Thymus (tissue), 11 donors: ENCODE measurements around the gene SH3BGRL2. TPM values are rescaled to one million over a fixed set of nuclear protein-coding genes. Genes with fewer than 3 reads are reported as not detected.

Experiments used
- DNase-seq, 9 donors: peaks; one replicate each; pipeline ENCODE4 v3.0.0-alpha.2; 2013; ENCODE audit warnings: low spot score in 9 of 9, low read depth in 6 of 9, missing footprints in 1 of 9
- H3K27ac ChIP-seq, 2 donors: one replicate each; pipeline ENCODE4 v1.5.1; 2013; ENCODE audit warnings: control low read depth in 1 of 2, low read depth in 1 of 2, low read length in 1 of 2, mild to moderate bottlenecking in 1 of 2, moderate library complexity in 1 of 2
- H3K27me3 ChIP-seq, 2 donors: one replicate each; pipeline ENCODE4 v1.5.1; 2013; ENCODE audit warnings: low read length in 1 of 2; ENCODE audit not compliant: control insufficient read depth in 2 of 2, insufficient read depth in 1 of 2
- H3K36me3 ChIP-seq, 2 donors: one replicate each; pipeline ENCODE4 v1.5.1; 2013; ENCODE audit warnings: low read length in 1 of 2, mild to moderate bottlenecking in 1 of 2, moderate library complexity in 1 of 2; ENCODE audit not compliant: control insufficient read depth in 2 of 2, insufficient read depth in 2 of 2
- H3K4me1 ChIP-seq, 2 donors: one replicate each; pipeline ENCODE4 v1.5.1; 2013; ENCODE audit warnings: low read length in 2 of 2; ENCODE audit not compliant: control insufficient read depth in 2 of 2, insufficient read depth in 2 of 2
- H3K4me3 ChIP-seq, 2 donors: one replicate each; pipeline ENCODE4 v1.5.1; 2013; ENCODE audit warnings: low read length in 2 of 2, control low read depth in 1 of 2, mild to moderate bottlenecking in 1 of 2
- H3K9me3 ChIP-seq, 2 donors: one replicate each; pipeline ENCODE4 v1.5.1; 2013; ENCODE audit warnings: low read length in 1 of 2, mild to moderate bottlenecking in 1 of 2; ENCODE audit not compliant: control insufficient read depth in 2 of 2, insufficient read depth in 1 of 2
- WGBS: extraction: QIAGEN DNeasy Blood & Tissue Kit; methylation state at CpG from one replicate; pipeline ENCODE4 v1.1.7; 2013; 5-methylcytosine and 5-hydroxymethylcytosine counted together
- polyA plus RNA-seq: library from polyadenylated mRNA; stranded (reverse); fragments of 200-250 nt; gene quantifications from one replicate; pipeline ENCODE4 v1.2.3, GENCODE V29; 2013
- total RNA-seq: library from RNA; stranded (reverse); fragments of 120-200 nt; gene quantifications from one replicate; pipeline ENCODE4 v1.2.4, GENCODE V29; 2013
- donor health status: healthy.

SH3BGRL2 gene
- total and polyA plus RNA-seq, 2 donors, result 3.8 to 15.9 TPM

GRCh38 chr6:79635232-79635543, 4.1 kb downstream of the SH3BGRL2 start:
- no peaks in the 10 kb centered on the region for H3K36me3 ChIP-seq
- no peak overlapping the region for H3K27ac ChIP-seq
- no peak overlapping the region for H3K4me3 ChIP-seq
- no peak for DNase-seq
- H3K27me3 ChIP-seq, result peaks cover 18 to 28% of the 10 kb centered on the region in 2 donors
- H3K4me1 ChIP-seq, result peaks cover 4% of the 10 kb centered on the region in 2 donors
- WGBS, result 94% methylated on average over 2 of the region's 2 CpGs
- no peaks in the 10 kb centered on the region for H3K9me3 ChIP-seq

- H3K27me3 ChIP-seq, result peaks cover 8 to 14% of the 10 kb centered on the region in 2 donors
- no peak for DNase-seq
Observed at GRCh38 chr6:79636673-79637072, 5.5 kb downstream of the SH3BGRL2 start.

GRCh38 chr6:79640146-79641111, 9.3 kb downstream of the SH3BGRL2 start:
- 90% methylated on average over 4 of the region's 4 CpGs for WGBS
- no peak for DNase-seq
- no peak overlapping the region for H3K27ac ChIP-seq
- H3K27me3 ChIP-seq, result no peaks in the 10 kb centered on the region
- no peak overlapping the region for H3K4me3 ChIP-seq
- no peaks in the 10 kb centered on the region for H3K4me1 ChIP-seq
- H3K36me3 ChIP-seq, result no peaks in the 10 kb centered on the region
- H3K9me3 ChIP-seq, result no peaks in the 10 kb centered on the region

More at GRCh38 chr6:79636673-79637072, 5.5 kb downstream of the SH3BGRL2 start:
- WGBS, result 51% methylated on average over 1 of the region's 1 CpG
- no peaks in the 10 kb centered on the region for H3K9me3 ChIP-seq
- no peaks in the 10 kb centered on the region for H3K4me1 ChIP-seq
- H3K27ac ChIP-seq, result no peak overlapping the region
- no peak overlapping the region for H3K4me3 ChIP-seq
- H3K36me3 ChIP-seq, result no peaks in the 10 kb centered on the region

GRCh38 chr6:79646006-79646405, 14.9 kb downstream of the SH3BGRL2 start:
- H3K27me3 ChIP-seq, result no peaks in the 10 kb centered on the region
- peak in 1 of 9 donors; percentile 18 for DNase-seq
- 53% methylated on average over 3 of the region's 3 CpGs for WGBS
- H3K36me3 ChIP-seq, result no peaks in the 10 kb centered on the region
- H3K4me1 ChIP-seq, result no peaks in the 10 kb centered on the region
- H3K27ac ChIP-seq, result no peak overlapping the region
- H3K9me3 ChIP-seq, result no peaks in the 10 kb centered on the region
- no peak overlapping the region for H3K4me3 ChIP-seq

- DNase-seq, result no peak
Observed at GRCh38 chr6:79646561-79646960, 15.4 kb downstream of the SH3BGRL2 start.

GRCh38 chr6:79647741-79648140, 16.6 kb downstream of the SH3BGRL2 start:
- WGBS, result 96% methylated on average over 2 of the region's 2 CpGs
- no peak for DNase-seq

More at GRCh38 chr6:79646561-79646960, 15.4 kb downstream of the SH3BGRL2 start:
- Histone ChIP-seq H3K27me3 (no peaks in the 10 kb centered on the region), H3K36me3 (no peaks in the 10 kb centered on the region), H3K9me3 (no peaks in the 10 kb centered on the region), H3K4me3 (no peak overlapping the region), H3K4me1 (no peaks in the 10 kb centered on the region), H3K27ac (no peak overlapping the region)

GRCh38 chr6:79648328-79648727, 17.2 kb downstream of the SH3BGRL2 start:
- Histone ChIP-seq H3K4me1 (no peaks in the 10 kb centered on the region), H3K27me3 (no peaks in the 10 kb centered on the region), H3K9me3 (no peaks in the 10 kb centered on the region), H3K36me3 (no peaks in the 10 kb centered on the region), H3K27ac (no peak overlapping the region), H3K4me3 (no peak overlapping the region)
- WGBS, result 90% methylated on average over 2 of the region's 2 CpGs
- no peak for DNase-seq

More at GRCh38 chr6:79647741-79648140, 16.6 kb downstream of the SH3BGRL2 start:
- Histone ChIP-seq H3K27me3 (no peaks in the 10 kb centered on the region), H3K4me3 (no peak overlapping the region), H3K36me3 (no peaks in the 10 kb centered on the region), H3K27ac (no peak overlapping the region), H3K4me1 (no peaks in the 10 kb centered on the region), H3K9me3 (no peaks in the 10 kb centered on the region)

- no peaks in the 10 kb centered on the region for H3K9me3 ChIP-seq
- H3K27me3 ChIP-seq, result no peaks in the 10 kb centered on the region
- H3K36me3 ChIP-seq, result no peaks in the 10 kb centered on the region
- no peak overlapping the region for H3K27ac ChIP-seq
- no peak for DNase-seq
- H3K4me3 ChIP-seq, result no peak overlapping the region
- no peaks in the 10 kb centered on the region for H3K4me1 ChIP-seq
Observed at GRCh38 chr6:79649016-79649415, 17.9 kb downstream of the SH3BGRL2 start.

- Histone ChIP-seq H3K4me1 (no peaks in the 10 kb centered on the region), H3K9me3 (no peaks in the 10 kb centered on the region), H3K4me3 (no peak overlapping the region), H3K27ac (no peak overlapping the region), H3K27me3 (no peaks in the 10 kb centered on the region), H3K36me3 (no peaks in the 10 kb centered on the region)
- DNase-seq, result no peak
- 88% methylated on average over 3 of the region's 3 CpGs for WGBS
Observed at GRCh38 chr6:79650950-79651349, 19.8 kb downstream of the SH3BGRL2 start.
